Measurements from ENCODE around the gene CTF1.

The CTF1 gene

DNA sequence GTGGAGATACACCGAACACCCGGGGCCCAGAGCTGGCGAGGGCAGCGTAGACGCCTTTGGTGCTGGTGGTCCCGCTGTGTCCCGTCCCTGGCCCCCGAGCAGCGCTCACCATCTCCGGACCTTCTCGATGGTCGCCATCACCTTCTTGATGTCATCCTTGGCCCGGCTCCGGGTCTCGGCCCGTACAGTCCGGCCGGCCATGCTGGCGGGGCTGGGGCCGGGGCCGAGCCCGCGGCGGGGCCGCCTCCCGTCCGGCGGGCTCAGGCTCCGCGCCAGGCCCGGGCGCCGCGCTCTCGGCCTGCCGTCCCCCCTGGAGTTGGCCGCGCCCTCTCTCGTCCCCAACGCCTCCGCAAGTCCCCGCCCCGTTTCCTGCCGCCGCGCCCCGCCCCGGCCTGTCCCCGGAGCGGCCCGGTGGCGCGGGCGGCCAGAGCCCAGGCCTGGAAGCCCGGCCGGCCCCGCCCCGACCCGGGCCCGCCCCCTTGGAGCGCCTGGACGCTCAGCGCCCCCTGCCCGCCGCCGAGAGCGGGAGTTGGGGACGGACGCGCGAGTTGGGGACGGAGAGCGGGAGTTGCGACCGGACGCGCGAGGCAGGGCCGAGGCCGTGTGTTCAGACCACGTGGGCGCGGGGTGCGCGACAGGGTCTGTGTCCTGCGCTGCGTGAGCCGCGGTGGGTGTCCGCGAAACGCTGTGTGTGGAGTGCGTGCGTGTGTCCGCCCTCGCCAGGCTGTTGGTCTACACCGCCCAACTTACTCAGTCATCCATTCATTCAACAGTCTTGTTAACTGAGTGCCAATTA is 2.5 kb upstream of the CTF1 start, which contains the start of gene BCL7C:
Gene BCL7C, minus strand, starts transcription at position 334 of the 796 bp plus-strand sequence. Its CDS starts 133 bp downstream, at position 201.
- H3K27me3 ChIP-seq: no peaks in the 10 kb centered on the region
- peak within 1 kb of the TSS; percentile 72 to 75 for H3K4me3 ChIP-seq (ENCODE audit: low read depth in 1 of 2, low read length in 1 of 2)
- peak within 1 kb of the TSS; percentile 70 for H3K27ac ChIP-seq
- H3K9me3 ChIP-seq: no peaks in the 10 kb centered on the region
- H3K4me1 ChIP-seq (ENCODE audit: control insufficient read depth in 1 of 2, insufficient read depth in 1 of 2, low read depth in 1 of 2, low read length in 1 of 2): peaks cover 32 to 33% of the 10 kb centered on the region in 2 experiments
- H3K36me3 ChIP-seq: peaks cover 8% of the 10 kb centered on the region
- TF ChIP-seq, protein P1, sequence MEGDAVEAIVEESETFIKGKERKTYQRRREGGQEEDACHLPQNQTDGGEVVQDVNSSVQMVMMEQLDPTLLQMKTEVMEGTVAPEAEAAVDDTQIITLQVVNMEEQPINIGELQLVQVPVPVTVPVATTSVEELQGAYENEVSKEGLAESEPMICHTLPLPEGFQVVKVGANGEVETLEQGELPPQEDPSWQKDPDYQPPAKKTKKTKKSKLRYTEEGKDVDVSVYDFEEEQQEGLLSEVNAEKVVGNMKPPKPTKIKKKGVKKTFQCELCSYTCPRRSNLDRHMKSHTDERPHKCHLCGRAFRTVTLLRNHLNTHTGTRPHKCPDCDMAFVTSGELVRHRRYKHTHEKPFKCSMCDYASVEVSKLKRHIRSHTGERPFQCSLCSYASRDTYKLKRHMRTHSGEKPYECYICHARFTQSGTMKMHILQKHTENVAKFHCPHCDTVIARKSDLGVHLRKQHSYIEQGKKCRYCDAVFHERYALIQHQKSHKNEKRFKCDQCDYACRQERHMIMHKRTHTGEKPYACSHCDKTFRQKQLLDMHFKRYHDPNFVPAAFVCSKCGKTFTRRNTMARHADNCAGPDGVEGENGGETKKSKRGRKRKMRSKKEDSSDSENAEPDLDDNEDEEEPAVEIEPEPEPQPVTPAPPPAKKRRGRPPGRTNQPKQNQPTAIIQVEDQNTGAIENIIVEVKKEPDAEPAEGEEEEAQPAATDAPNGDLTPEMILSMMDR (IDR thresholded peaks at IDR 0.05): peak; percentile 68

DNA sequence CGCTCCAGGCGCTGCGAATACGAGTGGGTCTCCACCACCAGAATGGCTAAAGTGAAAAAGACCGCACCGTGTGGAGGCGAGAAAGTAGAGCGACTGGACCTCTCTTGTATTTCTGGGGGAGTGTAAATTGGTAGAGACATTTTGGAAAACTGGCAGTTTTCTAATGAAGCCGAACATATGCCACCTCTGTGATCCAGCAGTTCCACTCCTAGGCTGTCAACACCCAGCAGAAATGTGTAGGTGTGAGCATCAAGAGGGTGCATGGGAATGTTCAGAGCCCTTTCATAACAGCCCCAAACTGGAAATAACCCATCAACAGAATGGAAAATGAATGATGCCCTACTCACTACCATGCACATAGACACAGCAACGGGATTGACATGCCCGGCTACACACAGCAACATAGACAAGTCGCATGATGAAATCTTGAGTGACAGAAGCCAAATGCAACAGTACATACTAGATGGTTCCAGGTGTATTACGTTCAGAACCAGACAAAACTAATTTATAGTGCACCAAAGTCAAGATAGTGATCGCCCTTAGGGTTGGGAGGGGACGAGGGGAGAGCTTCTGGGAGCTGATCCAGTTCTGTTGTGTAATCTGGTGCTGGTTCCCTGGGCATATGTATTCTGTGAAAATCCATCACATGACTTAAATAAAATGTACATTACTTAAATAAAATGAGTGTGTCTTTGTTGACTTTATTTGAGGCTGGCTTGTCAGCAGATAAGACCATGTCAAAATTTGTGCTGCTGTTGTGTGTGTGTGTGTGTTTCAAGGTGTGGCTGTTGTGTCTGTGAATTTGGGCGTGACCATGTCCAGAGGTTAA is 1.7 kb upstream of the CTF1 start:
- Histone ChIP-seq H3K27ac (peak overlapping the region; percentile 70), H3K27me3 (no peaks in the 10 kb centered on the region)

DNA sequence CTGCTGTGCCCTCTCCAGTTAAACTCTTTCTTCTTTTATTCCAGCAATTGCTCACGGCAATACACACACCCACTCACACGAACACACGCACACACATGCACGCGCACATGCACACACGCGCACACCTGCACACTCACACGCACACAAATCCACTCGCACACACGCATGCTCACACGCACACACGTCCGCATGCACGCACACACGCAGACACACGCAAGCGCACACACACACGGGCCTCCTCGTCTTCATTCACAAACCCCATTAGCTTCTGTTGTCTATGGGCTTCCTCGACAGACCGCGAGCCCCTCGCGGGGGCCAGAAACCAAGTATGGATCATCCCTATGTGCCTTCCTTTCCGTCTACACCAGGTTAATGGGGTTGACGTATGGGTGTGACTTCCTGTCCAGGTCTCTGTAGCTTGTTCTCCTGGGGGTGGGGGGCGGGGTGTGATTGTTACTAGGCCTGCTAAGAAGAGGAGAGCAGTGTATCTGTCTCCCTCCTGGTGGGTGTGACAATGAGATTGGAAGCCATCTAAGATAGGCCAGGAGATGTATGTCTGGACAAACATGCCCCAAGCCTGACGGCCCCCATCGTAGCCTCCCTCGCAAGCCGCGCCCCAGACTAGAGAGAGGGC is 670 bp upstream of the CTF1 start:
- Histone ChIP-seq H3K4me3 (ENCODE audit: low read depth in 1 of 2, low read length in 1 of 2) (peak overlapping the region in 1 of 2 experiments; percentile 64), H3K9me3 (no peaks in the 10 kb centered on the region), H3K27ac (peak overlapping the region; percentile 58), H3K27me3 (no peaks in the 10 kb centered on the region), H3K4me1 (ENCODE audit: control insufficient read depth in 1 of 2, insufficient read depth in 1 of 2, low read depth in 1 of 2, low read length in 1 of 2) (peaks cover 32 to 33% of the 10 kb centered on the region in 2 experiments), H3K36me3 (peaks cover 4% of the 10 kb centered on the region)
- TF ChIP-seq, protein P1 (IDR thresholded peaks at IDR 0.05): no peak

More for the DNA sequence above, 1.7 kb upstream of the CTF1 start:
- peak overlapping the region; percentile 72 to 75 for H3K4me3 ChIP-seq (ENCODE audit: low read depth in 1 of 2, low read length in 1 of 2)
- TF ChIP-seq, protein P1 (IDR thresholded peaks at IDR 0.05): no peak
- no peaks in the 10 kb centered on the region for H3K9me3 ChIP-seq
- H3K36me3 ChIP-seq: peaks cover 4% of the 10 kb centered on the region
- H3K4me1 ChIP-seq (ENCODE audit: control insufficient read depth in 1 of 2, insufficient read depth in 1 of 2, low read depth in 1 of 2, low read length in 1 of 2): peaks cover 32 to 33% of the 10 kb centered on the region in 2 experiments

DNA sequence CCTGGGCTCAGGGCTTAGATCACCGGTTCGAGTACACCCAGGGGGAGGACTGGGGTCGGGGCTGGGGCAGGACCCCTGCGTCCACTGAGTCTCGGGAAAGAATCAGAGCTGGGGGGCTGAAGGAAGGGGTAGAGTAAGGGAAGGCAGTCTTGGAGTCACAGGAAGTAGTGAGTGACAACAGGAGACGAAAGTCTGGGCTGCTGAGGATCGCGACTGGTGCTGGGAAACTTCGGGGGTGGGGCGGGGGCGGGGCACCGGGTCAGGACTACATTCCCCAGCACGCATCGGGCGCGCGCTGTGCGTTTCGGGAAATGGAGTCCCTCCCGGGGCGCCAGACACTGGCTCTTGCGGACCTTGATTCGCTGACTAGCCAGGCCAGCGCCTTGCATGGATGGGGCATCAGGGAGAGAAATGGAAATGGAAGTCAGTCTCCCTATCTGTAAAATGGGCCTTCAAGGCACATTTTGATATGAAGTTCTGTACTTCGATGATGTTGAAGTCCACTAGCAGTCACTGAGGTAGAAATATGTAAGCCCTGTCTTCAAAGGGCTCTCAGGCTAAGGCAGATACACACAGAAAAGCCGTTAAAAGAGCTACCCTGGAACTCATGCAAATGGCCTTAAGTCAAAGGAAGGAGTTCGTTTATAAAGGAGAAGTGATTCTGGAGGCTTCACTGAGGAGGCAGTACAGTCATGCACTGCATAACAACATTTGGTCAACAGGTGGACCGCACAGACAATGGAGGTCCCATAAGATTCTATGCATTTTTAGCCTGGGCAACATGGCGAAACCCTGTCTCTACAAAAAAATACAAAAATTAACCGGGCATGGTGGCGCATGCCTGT is 697 bp downstream of the CTF1 start:
- TF ChIP-seq, protein P1 (IDR thresholded peaks at IDR 0.05): peak; percentile 20
- Histone ChIP-seq H3K4me3 (ENCODE audit: low read depth in 1 of 2, low read length in 1 of 2) (peak overlapping the region; percentile 64), H3K4me1 (ENCODE audit: control insufficient read depth in 1 of 2, insufficient read depth in 1 of 2, low read depth in 1 of 2, low read length in 1 of 2) (peaks cover 43% of the 10 kb centered on the region in 2 experiments), H3K36me3 (no peaks in the 10 kb centered on the region), H3K9me3 (no peaks in the 10 kb centered on the region), H3K27ac (peak overlapping the region; percentile 58), H3K27me3 (no peaks in the 10 kb centered on the region)
